Skin epidermis (tissue), 12 donors: ENCODE data around the gene CHURC1.
A peak's percentile ranks its signal among the peaks of the same experiment; 100 is the strongest.

ENCODE experiments used
- H3K27ac ChIP-seq, 21 experiments: fragments of 200-600 bp; sonication (generic) in 11 of 21; one replicate each; pipeline ENCODE4 v1.5.0; 2020; ENCODE audit warnings: mild to moderate bottlenecking in 3 of 21, inconsistent platforms in 2 of 21, moderate library complexity in 2 of 21
- H3K4me3 ChIP-seq, 7 experiments: fragments of 200-600 bp; sonication (generic) in 2 of 7; one replicate each; pipeline ENCODE4 v1.5.0; 2020; ENCODE audit warnings: inconsistent platforms in 2 of 7, mild to moderate bottlenecking in 2 of 7, moderate library complexity in 1 of 7

CHURC1 gene

DNA sequence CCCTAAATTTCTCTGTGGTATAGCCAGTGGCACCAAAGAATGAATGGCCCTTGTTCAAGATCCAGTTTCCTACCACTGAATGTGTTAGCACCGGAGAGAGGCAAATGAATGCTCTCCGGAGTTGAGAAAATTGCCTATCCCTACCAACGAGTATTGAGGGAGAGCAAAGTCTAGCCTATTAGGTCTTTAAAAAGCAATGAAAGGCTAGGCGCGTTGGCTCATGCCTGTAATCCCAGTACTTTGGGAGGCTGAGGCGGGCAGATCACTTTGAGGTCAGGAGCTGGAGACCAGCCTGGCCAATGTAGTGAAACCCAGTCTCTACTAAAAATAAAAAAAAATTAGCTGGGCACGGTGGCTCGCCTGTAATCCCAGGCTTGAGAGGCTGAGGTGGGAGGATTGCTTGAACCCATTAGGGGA, 58.8 kb downstream of the CHURC1 start:
- peak overlapping the region in 1 of 7 experiments; percentile 58 for H3K4me3 ChIP-seq
- H3K27ac ChIP-seq: no peak overlapping the region

DNA sequence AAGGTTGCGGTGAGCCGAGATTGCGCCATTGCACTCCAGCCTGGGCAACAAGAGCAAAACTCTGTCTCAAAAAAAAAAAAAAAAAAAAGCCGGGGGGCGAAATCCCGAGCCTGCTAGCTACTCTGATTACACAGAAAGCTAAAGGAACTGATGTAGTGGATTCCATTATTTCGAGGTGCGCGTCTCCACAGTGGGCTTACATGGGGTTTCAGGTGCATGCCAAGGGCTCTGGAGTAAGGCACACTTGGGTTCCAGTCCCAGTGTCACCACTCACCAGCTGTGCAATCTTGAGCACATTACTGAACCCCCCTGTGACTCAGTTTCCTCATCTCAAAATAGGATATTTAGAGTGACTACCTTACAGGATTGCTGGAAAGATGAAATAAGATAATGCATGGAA, 59.6 kb downstream of the CHURC1 start:
- Histone ChIP-seq H3K27ac (no peak overlapping the region), H3K4me3 (no peak overlapping the region)

GRCh38 chr14:64974563-64974962, 60.3 kb downstream of the CHURC1 start:
- H3K4me3 ChIP-seq: no peak overlapping the region
- no peak overlapping the region for H3K27ac ChIP-seq

GRCh38 chr14:64979336-64980074, 65.2 kb downstream of the CHURC1 start:
- Histone ChIP-seq H3K4me3 (no peak overlapping the region), H3K27ac (no peak overlapping the region)

DNA sequence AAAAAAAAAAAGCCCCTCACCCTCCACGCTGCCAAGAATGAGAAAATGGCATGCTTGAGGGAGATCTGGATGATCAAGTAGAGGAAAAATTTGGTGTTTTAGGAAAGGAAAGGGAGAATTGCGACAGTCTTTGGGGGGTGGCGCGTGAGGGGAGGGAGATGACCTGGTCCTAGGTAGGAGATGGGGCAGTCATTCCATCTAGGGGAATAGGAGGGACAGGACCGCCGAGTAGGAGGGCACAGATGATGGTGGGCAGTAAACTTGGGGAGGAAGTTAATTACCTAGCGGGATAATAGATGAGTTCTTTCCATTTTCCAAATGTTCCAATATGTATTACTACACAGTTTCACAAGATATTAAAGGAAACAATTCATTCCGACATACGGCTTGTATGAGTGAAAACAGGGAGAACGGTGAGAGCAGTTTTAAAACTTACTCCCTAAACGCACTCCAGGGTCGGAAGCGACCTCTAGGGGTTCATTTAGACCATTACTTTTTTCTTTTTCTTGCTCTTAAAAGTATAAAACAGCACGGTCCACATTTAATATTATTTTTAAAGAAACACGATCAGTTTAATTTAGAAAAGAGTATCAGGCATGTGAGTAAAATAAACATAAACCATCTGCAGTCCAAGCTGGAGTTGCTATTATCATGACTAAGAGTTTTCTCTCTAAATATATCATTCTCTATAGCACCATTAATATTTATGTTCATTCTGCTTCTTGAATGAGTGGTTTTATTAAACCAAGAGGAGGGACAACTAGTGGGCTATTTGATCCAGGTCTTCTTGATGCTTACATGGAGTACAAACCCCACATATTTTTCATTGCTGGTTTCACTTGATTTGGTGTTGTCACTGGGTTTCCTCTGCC, 69.4 kb downstream of the CHURC1 start:
- H3K27ac ChIP-seq: no peak overlapping the region
- H3K4me3 ChIP-seq: no peak overlapping the region
